ENCODE data around the gene HSPA4. TPM values are rescaled to one million over a fixed set of nuclear protein-coding genes. Genes with fewer than 3 reads are reported as not detected.
"Not testable (repeated sequence)": the region's sequence is repeated elsewhere in the genome, so short reads cannot be mapped to it uniquely, and the experiment has no call there.

The HSPA4 gene
- total RNA-seq, 1 experiment from 2014 or later, result 337 TPM

GRCh38 chr5:133015466-133015865 lies 36.3 kb upstream of the HSPA4 start:
- DNase-seq (ENCODE audit: low spot score), result no peak
- H3K27ac ChIP-seq (ENCODE audit: low read depth, low read length, poor library complexity, severe bottlenecking), result no peak overlapping the region
- no peaks in the 10 kb centered on the region for H3K4me1 ChIP-seq (ENCODE audit: insufficient read depth, low read length, poor library complexity, severe bottlenecking)
- intact Hi-C loops (cut with micrococcal nuclease; ENCODE audit: unreplicated experiment), result no loop called here
- BruUV-seq (replicated peaks), result no TSS peak
- no peak overlapping the region for H3K4me3 ChIP-seq (ENCODE audit: low read depth, low read length, poor library complexity, severe bottlenecking)
- H3K9me3 ChIP-seq (ENCODE audit: low read depth, low read length, poor library complexity, severe bottlenecking), result no peaks in the 10 kb centered on the region
- TF ChIP-seq EZH2 (IDR thresholded peaks at IDR 0.05; ENCODE audit: borderline replicate concordance, low read depth, low read length, poor library complexity, severe bottlenecking) (no peak), CTCF (conservative IDR thresholded peaks at IDR 0.05; ENCODE audit: low read depth, low read length) (no peak)
- ChIA-PET POLR2A (ENCODE audit: low non-redundant PET) (no interaction called here), CTCF (no interaction called here)
- no peaks in the 10 kb centered on the region for H3K27me3 ChIP-seq (replicated peaks; ENCODE audit: insufficient read depth, low read depth, low read length, poor library complexity)
- peaks cover 13% of the 10 kb centered on the region for H3K36me3 ChIP-seq (ENCODE audit: insufficient read depth, low read length, poor library complexity, severe bottlenecking)

GRCh38 chr5:133017964-133018363 lies 33.8 kb upstream of the HSPA4 start:
- Histone ChIP-seq H3K4me3 (ENCODE audit: low read depth, low read length, poor library complexity, severe bottlenecking) (no peak overlapping the region), H3K4me1 (ENCODE audit: insufficient read depth, low read length, poor library complexity, severe bottlenecking) (no peaks in the 10 kb centered on the region), H3K27me3 (replicated peaks; ENCODE audit: insufficient read depth, low read depth, low read length, poor library complexity) (no peaks in the 10 kb centered on the region), H3K27ac (ENCODE audit: low read depth, low read length, poor library complexity, severe bottlenecking) (no peak overlapping the region), H3K9me3 (ENCODE audit: low read depth, low read length, poor library complexity, severe bottlenecking) (no peaks in the 10 kb centered on the region), H3K36me3 (ENCODE audit: insufficient read depth, low read length, poor library complexity, severe bottlenecking) (peaks cover 19% of the 10 kb centered on the region)
- POLR2A ChIA-PET (ENCODE audit: low non-redundant PET), result no interaction called here
- no TSS peak for BruUV-seq (replicated peaks)
- intact Hi-C loops (cut with micrococcal nuclease; ENCODE audit: unreplicated experiment), result no loop called here
- DNase-seq (ENCODE audit: low spot score), result no peak
- TF ChIP-seq EZH2 (IDR thresholded peaks at IDR 0.05; ENCODE audit: borderline replicate concordance, low read depth, low read length, poor library complexity, severe bottlenecking), result no peak
- no peak for TF ChIP-seq CTCF (conservative IDR thresholded peaks at IDR 0.05; ENCODE audit: low read depth, low read length)
- CTCF ChIA-PET, result no interaction called here

GRCh38 chr5:133019471-133019870 lies 32.3 kb upstream of the HSPA4 start:
- DNase-seq (ENCODE audit: low spot score); H3K9me3 ChIP-seq (ENCODE audit: low read depth, low read length, poor library complexity, severe bottlenecking); H3K4me3 ChIP-seq (ENCODE audit: low read depth, low read length, poor library complexity, severe bottlenecking); POLR2A ChIA-PET (ENCODE audit: low non-redundant PET); H3K4me1 ChIP-seq (ENCODE audit: insufficient read depth, low read length, poor library complexity, severe bottlenecking); H3K27ac ChIP-seq (ENCODE audit: low read depth, low read length, poor library complexity, severe bottlenecking); BruUV-seq (replicated peaks); H3K27me3 ChIP-seq (replicated peaks; ENCODE audit: insufficient read depth, low read depth, low read length, poor library complexity); intact Hi-C loops (cut with micrococcal nuclease; ENCODE audit: unreplicated experiment); CTCF ChIA-PET: not testable (repeated sequence)
- H3K36me3 ChIP-seq (ENCODE audit: insufficient read depth, low read length, poor library complexity, severe bottlenecking), result peaks cover 19% of the 10 kb centered on the region

Measured in A673 (cell line).